K562 (cell line): ENCODE results near the gene SERGEF. TPM values are rescaled to one million over a fixed set of nuclear protein-coding genes. Genes with fewer than 3 reads are reported as not detected.

Experiments
- ATAC-seq: fragments of 200-7000 bp; cut with Tn5 transposase; 3 replicates; pipeline ENCODE4 v1.9.1; 2020; ENCODE audit warnings: moderate library complexity
- BruUV-seq: library from RNA; stranded (reverse); fragments of 400-500 nt; replicated peaks from 2 replicates; lab custom pipeline; 2021; lab: Mats Ljungman, UMichigan
- CTCF ChIA-PET: fragments of 300-600 bp; formaldehyde crosslinking; extraction: SDS; loops from one replicate; lab custom pipeline; 2021; ENCODE audit warnings: low intra/inter-chr PET ratio; lab: Yijun Ruan, JAX
- POLR2A ChIA-PET: fragments of 300-600, 350-650 bp; sonication (Branson Sonifier 250); formaldehyde crosslinking; extraction: SDS; loops from one replicate; lab custom pipeline; 2021; ENCODE audit warnings: antibody characterized with exemption, inconsistent platforms; lab: Yijun Ruan, JAX
- DNase-seq, 4 experiments: peaks; one replicate each; pipeline versions ENCODE4 v3.0.0 to v3.0.0-alpha.2; 2011 to 2018; ENCODE audit warnings: low spot score in 3 of 4, mixed read lengths in 3 of 4; ENCODE audit errors: extremely low read depth in 1 of 4
- FAIRE-seq: peaks from 2 replicates; lab custom pipeline; 2011; peaks lifted over from hg19 to GRCh38; lab: Jason Lieb, UNC
- H2AFZ ChIP-seq: 2 replicates; pipeline ENCODE4 v1.6.0; 2011; ENCODE audit warnings: low read depth, low read length, control low read depth, inconsistent platforms
- H3K27ac ChIP-seq: fragments of 200-600 bp; 3 replicates; pipeline ENCODE4 v1.8.0; 2011; ENCODE audit warnings: low read depth, mild to moderate bottlenecking, control low read depth, inconsistent platforms, low read length, moderate library complexity, mixed read lengths; ENCODE audit errors: extremely low read depth
- H3K27me3 ChIP-seq, 2 experiments: fragments of 300-600 bp in 1 of 2; 2 replicates in 1 of 2; 3 replicates in 1 of 2; pipeline versions ENCODE4 v1.6.0 to v1.8.0; 2011; ENCODE audit warnings: inconsistent platforms in 2 of 2, low read length in 2 of 2, mild to moderate bottlenecking in 1 of 2, mixed read lengths in 1 of 2, moderate library complexity in 1 of 2; ENCODE audit not compliant: control insufficient read depth in 2 of 2, insufficient read depth in 2 of 2
- H3K36me3 ChIP-seq: fragments of 300-600 bp; 3 replicates; pipeline ENCODE4 v1.8.0; 2011; ENCODE audit warnings: mild to moderate bottlenecking, low read length, inconsistent platforms; ENCODE audit not compliant: control insufficient read depth, insufficient read depth
- H3K4me1 ChIP-seq, 2 experiments: fragments of 200-600 bp in 1 of 2; replicated peaks in 1 of 2; 2 replicates in 1 of 2; 3 replicates in 1 of 2; pipeline versions ENCODE4 v1.5.1 to v1.8.0; 2011; ENCODE audit warnings: inconsistent platforms in 2 of 2, low read length in 2 of 2, mild to moderate bottlenecking in 1 of 2, mixed read lengths in 1 of 2, moderate library complexity in 1 of 2; ENCODE audit not compliant: control insufficient read depth in 2 of 2, insufficient read depth in 2 of 2
- H3K4me2 ChIP-seq: 2 replicates; pipeline ENCODE4 v1.6.1; 2011; ENCODE audit warnings: low read length, control low read depth, inconsistent platforms, mixed read lengths; ENCODE audit not compliant: insufficient read depth
- H3K4me3 ChIP-seq: fragments of 200-600 bp; sonication (generic), shearing (Covaris generic); 2 replicates; pipeline ENCODE4 v1.5.1; 2016; ENCODE audit warnings: control low read depth, inconsistent platforms
- H3K79me2 ChIP-seq: fragments of 200-600 bp; 3 replicates; pipeline ENCODE4 v1.8.0; 2011; ENCODE audit warnings: low read length, inconsistent platforms; ENCODE audit not compliant: control insufficient read depth, insufficient read depth
- H3K9ac ChIP-seq, 2 experiments: 2 replicates each; pipeline versions ENCODE4 v1.6.0 to v1.6.1; 2011; ENCODE audit warnings: low read depth in 2 of 2, low read length in 2 of 2, control low read depth in 1 of 2, inconsistent platforms in 1 of 2, mild to moderate bottlenecking in 1 of 2, mixed read lengths in 1 of 2; ENCODE audit not compliant: insufficient read depth in 1 of 2
- H3K9me1 ChIP-seq: one replicate; pipeline ENCODE4 v1.6.0; 2011; ENCODE audit warnings: inconsistent platforms, mild to moderate bottlenecking, low read length, moderate library complexity; ENCODE audit not compliant: control insufficient read depth, insufficient read depth
- H3K9me3 ChIP-seq: replicated peaks from 2 replicates; pipeline ENCODE4 v1.5.1; 2011; ENCODE audit warnings: low read depth, low read length, inconsistent platforms; ENCODE audit not compliant: control insufficient read depth, insufficient read depth
- H4K20me1 ChIP-seq: replicated peaks from 2 replicates; pipeline ENCODE4 v1.6.1; 2011; ENCODE audit warnings: low read length, inconsistent platforms, mixed read lengths; ENCODE audit not compliant: control insufficient read depth, insufficient read depth
- BACH1 ChIP-seq: fragments of 200-800 bp; sonication (Bioruptor generic); IDR thresholded peaks from 2 replicates; pipeline ENCODE4 v1.6.1; 2016; ENCODE audit warnings: missing genetic modification characterization, missing compliant biosample characterization
- CREB1 ChIP-seq, 2 experiments: sonication (generic) in 1 of 2; formaldehyde crosslinking in 1 of 2; IDR thresholded peaks; 2 replicates each; pipeline versions ENCODE4 v1.6.1 to v1.8.0; 2012 to 2022; ENCODE audit warnings: inconsistent platforms in 1 of 2, mild to moderate bottlenecking in 1 of 2, missing genetic modification reagents in 1 of 2, moderate library complexity in 1 of 2
- ELF4 ChIP-seq: fragments of 450-650 bp; formaldehyde crosslinking; IDR thresholded peaks from 2 replicates; pipeline ENCODE4 v1.4.0; 2022; ENCODE audit warnings: missing genetic modification characterization
- JUNB ChIP-seq: fragments of 450-650 bp; formaldehyde crosslinking; conservative IDR thresholded peaks from 2 replicates; pipeline ENCODE4 v1.4.0; 2020; ENCODE audit warnings: mild to moderate bottlenecking
- KDM2B ChIP-seq: fragments of 250-450 bp; sonication (Bioruptor Pico); IDR thresholded peaks from 2 replicates; pipeline ENCODE4 v1.8.0; 2021; ENCODE audit warnings: mild to moderate bottlenecking, moderate library complexity
- POLR3A ChIP-seq: IDR thresholded peaks from 2 replicates; pipeline ENCODE4 v1.6.1; 2011; ENCODE audit warnings: borderline replicate concordance, mild to moderate bottlenecking, moderate library complexity; ENCODE audit not compliant: insufficient read length, insufficient read depth; ENCODE audit errors: extremely low read depth
- ZBED1 ChIP-seq: IDR thresholded peaks from 2 replicates; pipeline ENCODE4 v1.6.1; 2014
- ZC3H11A ChIP-seq: IDR thresholded peaks from 2 replicates; pipeline ENCODE4 v1.6.1; 2012; ENCODE audit warnings: low read depth, low read length, improper control_type of control experiment
- ZNF407 ChIP-seq: fragments of 450-650 bp; IDR thresholded peaks from 2 replicates; pipeline ENCODE4 v1.6.1; 2016; ENCODE audit warnings: low read depth
- ZNF561 ChIP-seq: fragments of 450-650 bp; formaldehyde crosslinking; conservative IDR thresholded peaks from 2 replicates; pipeline ENCODE4 v1.4.0; 2020; ENCODE audit warnings: mild to moderate bottlenecking, moderate library complexity
- WGBS: fragments of 100-300 bp; shearing (Covaris generic); methylation state at CpG from one replicate; pipeline ENCODE4 v1.1.6; 2016; ENCODE audit warnings: low coverage, mixed read lengths; ENCODE audit not compliant: insufficient coverage; ENCODE audit errors: missing lambda C conversion rate; 5-methylcytosine and 5-hydroxymethylcytosine counted together
- in situ Hi-C: fragments of 300-500 bp; cut with MboI; formaldehyde crosslinking; loops from 4 replicates; pipeline ENCODE4 v1.15.0; 2018; ENCODE audit warnings: inconsistent platforms, mixed read lengths
- intact Hi-C: fragments of 100-400 bp; cut with micrococcal nuclease; formaldehyde crosslinking; loops from 2 replicates; pipeline ENCODE4 v1.14.2; 2022
- polyA plus RNA-seq, 8 experiments: library from polyadenylated mRNA; depleted of rRNA in 4 of 8; stranded (reverse) in 5 of 8; unstranded in 3 of 8; fragments of >200 nt; fragmentation: Nextera tagmentation in 2 of 8; fragmentation: Illumina TruSeq in 1 of 8; extraction: Ambion mirVana in 2 of 8; extraction: Trizol in 1 of 8; gene quantifications; 2 replicates each; pipeline versions ENCODE4 v1.2.1 to v1.2.3, GENCODE V29; 2011 to 2014; ENCODE audit warnings: inconsistent platforms in 1 of 8, missing spikeins in 1 of 8
- total RNA-seq, 7 experiments: library from RNA; depleted of rRNA in 6 of 7; stranded (reverse); fragments of >200 nt in 6 of 7; fragmentation: Illumina TruSeq in 2 of 7; extraction: Trizol in 2 of 7; gene quantifications; 2 replicates each; pipeline versions ENCODE4 v1.2.1 to v1.2.3, GENCODE V29; 2011 to 2021; ENCODE audit warnings: low replicate concordance in 1 of 7

Gene SERGEF
- total and polyA plus RNA-seq, 9 of the 15 experiments (the other 6 are each of a cell fraction or from before 2014, with no cell fraction given): 10.2 to 28.0 (median 19.9) TPM

GRCh38 chr11:17951685-17952388 is 61.0 kb downstream of the SERGEF start:
- Histone ChIP-seq H2AFZ (no peak overlapping the region), H3K4me1 (no peaks in the 10 kb centered on the region; a peak in 1 of 5 replicates), H4K20me1 (no peaks in the 10 kb centered on the region), H3K9ac (no peak overlapping the region), H3K4me2 (no peak overlapping the region), H3K27me3 (no peaks in the 10 kb centered on the region), H3K36me3 (peaks cover 11% of the 10 kb centered on the region; the same call in 2 of the 3 replicates), H3K79me2 (no peaks in the 10 kb centered on the region), H3K27ac (no peak overlapping the region), H3K9me3 (no peaks in the 10 kb centered on the region), H3K4me3 (no peak overlapping the region), H3K9me1 (no peaks in the 10 kb centered on the region)
- no peak for TF ChIP-seq POLR3A
- no peak for TF ChIP-seq JUNB (CRISPR knock-in tag)
- TF ChIP-seq CREB1 (IDR thresholded peaks at IDR 0.05): no peak
- no peak for TF ChIP-seq CREB1 (CRISPR knock-in tag; IDR thresholded peaks at IDR 0.05)
- TF ChIP-seq ELF4 (CRISPR knock-in tag): no peak
- no peak for TF ChIP-seq ZNF407
- TF ChIP-seq BACH1: no peak
- TF ChIP-seq ZC3H11A: no peak
- TF ChIP-seq ZNF561 (CRISPR knock-in tag): no peak
- TF ChIP-seq ZBED1: no peak
- TF ChIP-seq KDM2B (CRISPR knock-in tag): no peak
- FAIRE-seq (no peak), ATAC-seq (no peak), DNase-seq (no peak)
- BruUV-seq: no TSS peak
- ChIA-PET CTCF (no interaction called here), POLR2A (no interaction called here)
- WGBS: 47% methylated on average over 3 of the region's 3 CpGs
- in situ Hi-C loops: no loop called here
- intact Hi-C loops: no loop called here
